SK-N-SH (cell line): ENCODE data around the gene INSYN2A. TPM values are rescaled to one million over a fixed set of nuclear protein-coding genes. Genes with fewer than 3 reads are reported as not detected.

Source experiments
- CTCF ChIA-PET: fragments of 300-600, 350-600 bp; formaldehyde crosslinking; extraction: SDS; loops from one replicate; lab custom pipeline; 2021; lab: Yijun Ruan, JAX
- POLR2A ChIA-PET: fragments of 350-600 bp; sonication (Branson Sonifier 250); formaldehyde crosslinking; extraction: SDS; loops from one replicate; lab custom pipeline; 2020; ENCODE audit warnings: antibody characterized with exemption, inconsistent platforms; lab: Yijun Ruan, JAX
- DNase-seq: peaks from one replicate; pipeline ENCODE4 v3.0.0; 2012
- H2AFZ ChIP-seq: fragments of 200-600 bp; sonication (generic); 2 replicates; pipeline ENCODE4 v1.8.1; 2016; ENCODE audit warnings: antibody characterized with exemption, mild to moderate bottlenecking, low read depth
- H3F3A ChIP-seq: fragments of 200-600 bp; sonication (generic); replicated peaks from 2 replicates; pipeline ENCODE3; 2016; ENCODE audit warnings: antibody characterized with exemption, mild to moderate bottlenecking; ENCODE audit not compliant: insufficient read depth
- H3K27ac ChIP-seq, 2 experiments: fragments of 200-500 bp in 1 of 2; fragments of 200-600 bp in 1 of 2; sonication (Bioruptor generic) in 1 of 2; sonication (generic), shearing (Covaris generic) in 1 of 2; 2 replicates each; pipeline versions ENCODE4 v1.5.1 to v1.6.1; 2014 to 2016; ENCODE audit warnings: low read depth in 2 of 2, inconsistent platforms in 1 of 2, low read length in 1 of 2, mild to moderate bottlenecking in 1 of 2, mixed read lengths in 1 of 2
- H3K27me3 ChIP-seq: fragments of 200-600 bp; sonication (generic), shearing (Covaris generic); 2 replicates; pipeline ENCODE4 v1.6.1; 2016; ENCODE audit warnings: mixed run types; ENCODE audit not compliant: insufficient read depth
- H3K36me3 ChIP-seq, 2 experiments: fragments of 200-500 bp in 1 of 2; fragments of 200-600 bp in 1 of 2; sonication (Bioruptor generic) in 1 of 2; sonication (generic) in 1 of 2; replicated peaks in 1 of 2; 2 replicates each; pipeline versions ENCODE3 to v1.5.1; 2014 to 2016; ENCODE audit warnings: low read length in 1 of 2, mild to moderate bottlenecking in 1 of 2; ENCODE audit not compliant: insufficient read depth in 2 of 2, control insufficient read depth in 1 of 2
- H3K4me1 ChIP-seq, 2 experiments: fragments of 200-500 bp in 1 of 2; fragments of 200-600 bp in 1 of 2; sonication (Bioruptor generic) in 1 of 2; sonication (generic), shearing (Covaris generic) in 1 of 2; 2 replicates each; pipeline versions ENCODE4 v1.5.1 to v1.6.1; 2014 to 2016; ENCODE audit warnings: low read depth in 1 of 2, low read length in 1 of 2, mixed run types in 1 of 2; ENCODE audit not compliant: insufficient read depth in 2 of 2, control insufficient read depth in 1 of 2
- H3K4me2 ChIP-seq: fragments of 200-600 bp; sonication (generic), shearing (Covaris generic); 2 replicates; pipeline ENCODE4 v1.6.1; 2017; ENCODE audit warnings: mixed run types
- H3K4me3 ChIP-seq, 2 experiments: fragments of 200-500 bp in 1 of 2; fragments of 200-600 bp in 1 of 2; sonication (Bioruptor generic) in 1 of 2; sonication (generic), shearing (Covaris generic) in 1 of 2; 2 replicates each; pipeline versions ENCODE4 v1.5.1 to v1.8.1; 2014 to 2016; ENCODE audit warnings: low read depth in 2 of 2, inconsistent platforms in 1 of 2, low read length in 1 of 2, mild to moderate bottlenecking in 1 of 2, mixed read lengths in 1 of 2, moderate library complexity in 1 of 2
- H3K79me2 ChIP-seq: fragments of 200-600 bp; sonication (generic); 2 replicates; pipeline ENCODE4 v1.8.1; 2017; ENCODE audit warnings: mild to moderate bottlenecking; ENCODE audit not compliant: insufficient read depth
- H3K9ac ChIP-seq: fragments of 200-600 bp; sonication (generic); 2 replicates; pipeline ENCODE4 v1.6.1; 2017; ENCODE audit warnings: mixed run types
- H3K9me2 ChIP-seq: fragments of 200-600 bp; sonication (generic); 2 replicates; pipeline ENCODE4 v1.6.1; 2017; ENCODE audit warnings: mixed run types
- H3K9me3 ChIP-seq: fragments of 200-600 bp; sonication (generic); 2 replicates; pipeline ENCODE4 v1.6.1; 2017; ENCODE audit warnings: mixed run types, mild to moderate bottlenecking, moderate library complexity
- H4K20me1 ChIP-seq: fragments of 200-600 bp; sonication (generic); 2 replicates; pipeline ENCODE4 v1.6.1; 2017; ENCODE audit warnings: mild to moderate bottlenecking, mixed run types; ENCODE audit not compliant: insufficient read depth
- EP300 ChIP-seq, 2 experiments: IDR thresholded peaks; 2 replicates each; pipeline versions ENCODE4 v1.4.0 to v1.6.1; 2012; ENCODE audit warnings: borderline replicate concordance in 1 of 2, low read depth in 1 of 2, low read length in 1 of 2
- FOSL2 ChIP-seq: IDR thresholded peaks from 2 replicates; pipeline ENCODE4 v1.4.0; 2012; ENCODE audit warnings: low read depth, mild to moderate bottlenecking, moderate library complexity, borderline replicate concordance
- FOXJ3 ChIP-seq: sonication (generic); formaldehyde crosslinking; IDR thresholded peaks from 2 replicates; pipeline ENCODE4 v1.5.1; 2020; ENCODE audit warnings: mild to moderate bottlenecking, missing genetic modification reagents
- FOXM1 ChIP-seq: IDR thresholded peaks from 2 replicates; pipeline ENCODE4 v1.4.0; 2012; ENCODE audit warnings: low read depth, mild to moderate bottlenecking
- GABPA ChIP-seq: IDR thresholded peaks from 2 replicates; pipeline ENCODE4 v1.4.0; 2012; ENCODE audit warnings: low read depth, mild to moderate bottlenecking
- JUND ChIP-seq: IDR thresholded peaks from 2 replicates; pipeline ENCODE4 v1.4.0; 2012
- MAX ChIP-seq: IDR thresholded peaks from 2 replicates; pipeline ENCODE4 v1.4.0; 2012; ENCODE audit warnings: low read depth
- NRF1 ChIP-seq: IDR thresholded peaks from 2 replicates; pipeline ENCODE4 v1.6.1; 2012; ENCODE audit warnings: low read depth, mild to moderate bottlenecking, low read length
- POLR2AphosphoS5 ChIP-seq: IDR thresholded peaks from 2 replicates; pipeline ENCODE4 v1.6.1; 2012; ENCODE audit warnings: low read depth, low read length
- RAD21 ChIP-seq: IDR thresholded peaks from 2 replicates; pipeline ENCODE4 v1.6.1; 2012; ENCODE audit warnings: mild to moderate bottlenecking, low read length
- RCOR1 ChIP-seq: fragments of 150-350 bp; IDR thresholded peaks from 2 replicates; pipeline ENCODE4 v1.6.1; 2017; ENCODE audit warnings: antibody characterized with exemption, low read length
- RXRA ChIP-seq: IDR thresholded peaks from 2 replicates; pipeline ENCODE4 v1.4.0; 2012; ENCODE audit warnings: low read depth, mild to moderate bottlenecking, borderline replicate concordance
- SIN3A ChIP-seq: IDR thresholded peaks from 2 replicates; pipeline ENCODE4 v1.6.1; 2012; ENCODE audit warnings: low read depth, mild to moderate bottlenecking, low read length, moderate library complexity, borderline replicate concordance
- SMC3 ChIP-seq: IDR thresholded peaks from 2 replicates; pipeline ENCODE4 v1.6.1; 2012; ENCODE audit warnings: low read depth, low read length, improper control_type of control experiment
- TAF1 ChIP-seq: IDR thresholded peaks from 2 replicates; pipeline ENCODE4 v1.6.1; 2012; ENCODE audit warnings: low read depth, mild to moderate bottlenecking, low read length, moderate library complexity, borderline replicate concordance
- TEAD4 ChIP-seq: IDR thresholded peaks from 2 replicates; pipeline ENCODE4 v1.4.0; 2012; ENCODE audit warnings: mild to moderate bottlenecking, borderline replicate concordance; ENCODE audit not compliant: insufficient read depth
- ZBTB33 ChIP-seq: IDR thresholded peaks from 2 replicates; pipeline ENCODE4 v1.4.0; 2012; ENCODE audit warnings: low read depth, borderline replicate concordance
- WGBS: methylation state at CpG from one replicate; pipeline ENCODE4 v1.1.6; 2017; ENCODE audit warnings: low lambda C conversion rate; 5-methylcytosine and 5-hydroxymethylcytosine counted together
- polyA plus RNA-seq, 3 experiments: library from polyadenylated mRNA; depleted of rRNA; stranded (reverse); fragments of >200 nt; gene quantifications; 2 replicates each; pipeline ENCODE4 v1.2.3, GENCODE V29; 2012
- TF ChIP-seq, protein P1 (sequence below): IDR thresholded peaks from 2 replicates; pipeline ENCODE4 v1.6.1; 2012; ENCODE audit warnings: mild to moderate bottlenecking, low read depth, low read length, moderate library complexity
- TF ChIP-seq, protein P2 (sequence below): fragments of 150-350 bp; IDR thresholded peaks from 2 replicates; pipeline ENCODE4 v1.6.1; 2017; ENCODE audit warnings: antibody characterized with exemption, low read length, low read depth, borderline replicate concordance

INSYN2A gene
- polyA plus RNA-seq, 1 of the 3 experiments (the other 2 are of a cell fraction), result 0.28 TPM

DNA sequence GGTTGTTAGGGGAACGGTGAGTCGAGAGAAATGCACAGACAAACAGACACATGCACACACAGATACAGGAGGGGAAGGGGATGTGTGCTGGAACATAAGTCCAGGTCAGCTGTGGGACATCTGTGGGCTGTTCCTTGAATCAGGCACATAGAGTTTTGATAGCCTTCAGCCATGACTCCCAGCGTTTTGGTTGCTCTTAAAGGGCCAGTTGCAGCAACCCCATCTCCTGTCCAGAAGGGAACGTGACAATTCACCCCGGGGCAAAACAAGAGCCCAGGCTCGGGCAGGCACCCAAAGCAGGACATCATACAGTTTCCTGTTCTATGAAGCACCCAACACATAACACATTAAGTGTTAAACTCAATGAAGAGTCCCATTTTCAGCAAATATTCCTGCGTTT, 9.6 kb downstream of the INSYN2A start:
- Histone ChIP-seq H3K4me2 (no peak overlapping the region), H4K20me1 (0 out of 2 replicates have a peak, but pooled peaks cover 5% of the 10 kb centered on the region), H3F3A (no peaks in the 10 kb centered on the region), H3K4me3 (no peak overlapping the region), H3K9me2 (no peaks in the 10 kb centered on the region), H3K36me3 (no peaks in the 10 kb centered on the region), H2AFZ (no peak overlapping the region), H3K4me1 (peaks cover 0 to 5% of the 10 kb centered on the region in 2 experiments; a peak in 1 of 4 replicates), H3K9me3 (no peaks in the 10 kb centered on the region), H3K27me3 (no peaks in the 10 kb centered on the region), H3K9ac (no peak overlapping the region), H3K27ac (no peak overlapping the region), H3K79me2 (no peaks in the 10 kb centered on the region)
- peak; percentile 28 for DNase-seq
- POLR2A ChIA-PET, result no interaction called here
- no peak for TF ChIP-seq RAD21
- TF ChIP-seq TAF1, result no peak
- no peak for TF ChIP-seq FOXM1
- TF ChIP-seq MAX, result no peak
- TF ChIP-seq NRF1, result no peak
- TF ChIP-seq POLR2AphosphoS5, result no peak
- no peak for TF ChIP-seq SIN3A
- TF ChIP-seq, protein P1, sequence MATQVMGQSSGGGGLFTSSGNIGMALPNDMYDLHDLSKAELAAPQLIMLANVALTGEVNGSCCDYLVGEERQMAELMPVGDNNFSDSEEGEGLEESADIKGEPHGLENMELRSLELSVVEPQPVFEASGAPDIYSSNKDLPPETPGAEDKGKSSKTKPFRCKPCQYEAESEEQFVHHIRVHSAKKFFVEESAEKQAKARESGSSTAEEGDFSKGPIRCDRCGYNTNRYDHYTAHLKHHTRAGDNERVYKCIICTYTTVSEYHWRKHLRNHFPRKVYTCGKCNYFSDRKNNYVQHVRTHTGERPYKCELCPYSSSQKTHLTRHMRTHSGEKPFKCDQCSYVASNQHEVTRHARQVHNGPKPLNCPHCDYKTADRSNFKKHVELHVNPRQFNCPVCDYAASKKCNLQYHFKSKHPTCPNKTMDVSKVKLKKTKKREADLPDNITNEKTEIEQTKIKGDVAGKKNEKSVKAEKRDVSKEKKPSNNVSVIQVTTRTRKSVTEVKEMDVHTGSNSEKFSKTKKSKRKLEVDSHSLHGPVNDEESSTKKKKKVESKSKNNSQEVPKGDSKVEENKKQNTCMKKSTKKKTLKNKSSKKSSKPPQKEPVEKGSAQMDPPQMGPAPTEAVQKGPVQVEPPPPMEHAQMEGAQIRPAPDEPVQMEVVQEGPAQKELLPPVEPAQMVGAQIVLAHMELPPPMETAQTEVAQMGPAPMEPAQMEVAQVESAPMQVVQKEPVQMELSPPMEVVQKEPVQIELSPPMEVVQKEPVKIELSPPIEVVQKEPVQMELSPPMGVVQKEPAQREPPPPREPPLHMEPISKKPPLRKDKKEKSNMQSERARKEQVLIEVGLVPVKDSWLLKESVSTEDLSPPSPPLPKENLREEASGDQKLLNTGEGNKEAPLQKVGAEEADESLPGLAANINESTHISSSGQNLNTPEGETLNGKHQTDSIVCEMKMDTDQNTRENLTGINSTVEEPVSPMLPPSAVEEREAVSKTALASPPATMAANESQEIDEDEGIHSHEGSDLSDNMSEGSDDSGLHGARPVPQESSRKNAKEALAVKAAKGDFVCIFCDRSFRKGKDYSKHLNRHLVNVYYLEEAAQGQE, result no peak
- TF ChIP-seq FOXJ3, result no peak
- no peak for TF ChIP-seq SMC3
- TF ChIP-seq ZBTB33, result no peak
- TF ChIP-seq EP300 (IDR thresholded peaks at IDR 0.05; ENCODE audit: borderline replicate concordance in 1 of 2, low read depth in 1 of 2, low read length in 1 of 2), result no peak
- TF ChIP-seq JUND, result no peak
- TF ChIP-seq FOSL2, result no peak
- TF ChIP-seq TEAD4, result no peak
- TF ChIP-seq GABPA, result no peak
- TF ChIP-seq, protein P2, sequence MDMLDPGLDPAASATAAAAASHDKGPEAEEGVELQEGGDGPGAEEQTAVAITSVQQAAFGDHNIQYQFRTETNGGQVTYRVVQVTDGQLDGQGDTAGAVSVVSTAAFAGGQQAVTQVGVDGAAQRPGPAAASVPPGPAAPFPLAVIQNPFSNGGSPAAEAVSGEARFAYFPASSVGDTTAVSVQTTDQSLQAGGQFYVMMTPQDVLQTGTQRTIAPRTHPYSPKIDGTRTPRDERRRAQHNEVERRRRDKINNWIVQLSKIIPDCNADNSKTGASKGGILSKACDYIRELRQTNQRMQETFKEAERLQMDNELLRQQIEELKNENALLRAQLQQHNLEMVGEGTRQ, result no peak
- TF ChIP-seq RXRA, result no peak
- no peak for TF ChIP-seq RCOR1
- CTCF ChIA-PET, result no interaction called here
- 77% methylated on average over 7 of the region's 7 CpGs for WGBS
